ENCODE data around the gene FGGY. TPM values are rescaled to one million over a fixed set of nuclear protein-coding genes. Genes with fewer than 3 reads are reported as not detected.

Gene FGGY
- total RNA-seq, 1 experiment from 2014 or later, result 14.2 TPM

Small RNA genes within 50 kb of the gene (small RNA-seq; reads per million reads assigned to genes)
- gene MIR4711, result not detected
